ENCODE data around the gene XPO4. TPM values are rescaled to one million over a fixed set of nuclear protein-coding genes. Genes with fewer than 3 reads are reported as not detected.

Gene XPO4
- total RNA-seq, 1 experiment from 2014 or later: 16.2 TPM

DNA sequence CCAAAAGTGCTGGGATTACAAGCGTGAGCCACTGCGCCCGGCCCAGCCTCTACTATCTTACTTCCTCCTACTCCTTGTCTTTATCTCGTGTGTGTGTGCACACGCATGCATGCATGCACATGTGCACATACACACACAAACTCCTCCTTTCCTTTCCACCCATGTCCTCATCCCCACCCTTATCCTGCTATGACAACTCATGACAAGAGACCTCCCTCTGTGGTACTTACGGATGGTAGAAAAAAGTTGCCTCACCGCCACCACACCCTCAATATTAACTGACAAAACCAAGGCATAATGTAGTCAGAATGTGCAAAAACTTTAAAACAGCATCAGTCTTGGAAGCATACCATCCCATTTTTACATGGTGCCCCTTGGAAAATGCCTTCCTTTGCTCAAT lies 112.9 kb downstream of the XPO4 start:
- no peak overlapping the region for H3K27ac ChIP-seq (ENCODE audit: low read length)
- H3K4me1 ChIP-seq (ENCODE audit: control insufficient read depth, insufficient read depth, low read length): no peaks in the 10 kb centered on the region
- H3K9me3 ChIP-seq (ENCODE audit: control insufficient read depth, insufficient read depth, low read depth, low read length): no peaks in the 10 kb centered on the region
- ChIA-PET CTCF (no interaction called here), POLR2A (no interaction called here)
- H3K36me3 ChIP-seq (ENCODE audit: control insufficient read depth, insufficient read depth, low read length): 0 out of 2 replicates have a peak, but pooled peaks cover 3% of the 10 kb centered on the region
- no peak overlapping the region for H3K4me3 ChIP-seq (ENCODE audit: low read depth in 2 of 2, low read length in 2 of 2)
- no TSS peak for BruUV-seq (replicated peaks)
- no peak for DNase-seq (ENCODE audit: low read depth, low spot score)
- H3K27me3 ChIP-seq (ENCODE audit: control insufficient read depth, insufficient read depth, low read length): no peaks in the 10 kb centered on the region
- no peak for ATAC-seq
- TF ChIP-seq TCF7L2 (IDR thresholded peaks at IDR 0.05; ENCODE audit: low read depth, low read length) (no peak), POLR2AphosphoS5 (IDR thresholded peaks at IDR 0.05; ENCODE audit: low read depth, low read length) (no peak), SIN3A (IDR thresholded peaks at IDR 0.05; ENCODE audit: borderline replicate concordance, insufficient read depth, low read depth, low read length) (no peak)
- TF ChIP-seq, protein P1, sequence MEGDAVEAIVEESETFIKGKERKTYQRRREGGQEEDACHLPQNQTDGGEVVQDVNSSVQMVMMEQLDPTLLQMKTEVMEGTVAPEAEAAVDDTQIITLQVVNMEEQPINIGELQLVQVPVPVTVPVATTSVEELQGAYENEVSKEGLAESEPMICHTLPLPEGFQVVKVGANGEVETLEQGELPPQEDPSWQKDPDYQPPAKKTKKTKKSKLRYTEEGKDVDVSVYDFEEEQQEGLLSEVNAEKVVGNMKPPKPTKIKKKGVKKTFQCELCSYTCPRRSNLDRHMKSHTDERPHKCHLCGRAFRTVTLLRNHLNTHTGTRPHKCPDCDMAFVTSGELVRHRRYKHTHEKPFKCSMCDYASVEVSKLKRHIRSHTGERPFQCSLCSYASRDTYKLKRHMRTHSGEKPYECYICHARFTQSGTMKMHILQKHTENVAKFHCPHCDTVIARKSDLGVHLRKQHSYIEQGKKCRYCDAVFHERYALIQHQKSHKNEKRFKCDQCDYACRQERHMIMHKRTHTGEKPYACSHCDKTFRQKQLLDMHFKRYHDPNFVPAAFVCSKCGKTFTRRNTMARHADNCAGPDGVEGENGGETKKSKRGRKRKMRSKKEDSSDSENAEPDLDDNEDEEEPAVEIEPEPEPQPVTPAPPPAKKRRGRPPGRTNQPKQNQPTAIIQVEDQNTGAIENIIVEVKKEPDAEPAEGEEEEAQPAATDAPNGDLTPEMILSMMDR (IDR thresholded peaks at IDR 0.05): no peak
- TF ChIP-seq, protein P2, sequence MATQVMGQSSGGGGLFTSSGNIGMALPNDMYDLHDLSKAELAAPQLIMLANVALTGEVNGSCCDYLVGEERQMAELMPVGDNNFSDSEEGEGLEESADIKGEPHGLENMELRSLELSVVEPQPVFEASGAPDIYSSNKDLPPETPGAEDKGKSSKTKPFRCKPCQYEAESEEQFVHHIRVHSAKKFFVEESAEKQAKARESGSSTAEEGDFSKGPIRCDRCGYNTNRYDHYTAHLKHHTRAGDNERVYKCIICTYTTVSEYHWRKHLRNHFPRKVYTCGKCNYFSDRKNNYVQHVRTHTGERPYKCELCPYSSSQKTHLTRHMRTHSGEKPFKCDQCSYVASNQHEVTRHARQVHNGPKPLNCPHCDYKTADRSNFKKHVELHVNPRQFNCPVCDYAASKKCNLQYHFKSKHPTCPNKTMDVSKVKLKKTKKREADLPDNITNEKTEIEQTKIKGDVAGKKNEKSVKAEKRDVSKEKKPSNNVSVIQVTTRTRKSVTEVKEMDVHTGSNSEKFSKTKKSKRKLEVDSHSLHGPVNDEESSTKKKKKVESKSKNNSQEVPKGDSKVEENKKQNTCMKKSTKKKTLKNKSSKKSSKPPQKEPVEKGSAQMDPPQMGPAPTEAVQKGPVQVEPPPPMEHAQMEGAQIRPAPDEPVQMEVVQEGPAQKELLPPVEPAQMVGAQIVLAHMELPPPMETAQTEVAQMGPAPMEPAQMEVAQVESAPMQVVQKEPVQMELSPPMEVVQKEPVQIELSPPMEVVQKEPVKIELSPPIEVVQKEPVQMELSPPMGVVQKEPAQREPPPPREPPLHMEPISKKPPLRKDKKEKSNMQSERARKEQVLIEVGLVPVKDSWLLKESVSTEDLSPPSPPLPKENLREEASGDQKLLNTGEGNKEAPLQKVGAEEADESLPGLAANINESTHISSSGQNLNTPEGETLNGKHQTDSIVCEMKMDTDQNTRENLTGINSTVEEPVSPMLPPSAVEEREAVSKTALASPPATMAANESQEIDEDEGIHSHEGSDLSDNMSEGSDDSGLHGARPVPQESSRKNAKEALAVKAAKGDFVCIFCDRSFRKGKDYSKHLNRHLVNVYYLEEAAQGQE (IDR thresholded peaks at IDR 0.05; ENCODE audit: insufficient read depth in 1 of 2, low read depth in 2 of 2, low read length in 1 of 2): no peak
- intact Hi-C loops (cut with micrococcal nuclease; ENCODE audit: unreplicated experiment) (no loop called here), in situ Hi-C loops (cut with HindIII; ENCODE audit: low pct_unique_long_range_greater_than_20kb, low sequenced_read_pairs) (no loop called here)

DNA sequence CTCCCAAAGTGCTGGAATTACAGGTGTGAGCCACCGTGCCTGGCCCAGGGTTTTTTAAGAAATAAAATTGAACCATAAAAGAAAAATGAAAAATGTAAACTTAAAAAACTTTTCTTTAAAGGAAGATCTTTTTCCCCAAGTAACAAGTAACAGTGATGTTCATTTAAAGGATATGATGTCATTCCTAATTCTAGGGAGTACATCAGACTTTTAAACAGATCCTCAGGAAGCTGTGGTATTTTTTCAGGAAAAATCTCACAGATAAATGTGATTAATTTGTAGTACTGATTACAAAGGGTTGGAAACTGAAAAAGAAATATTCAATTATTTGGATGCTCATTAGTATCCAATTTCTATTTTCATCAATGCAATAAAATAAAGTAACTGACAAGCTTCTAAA lies 114.2 kb downstream of the XPO4 start:
- Histone ChIP-seq H3K4me3 (ENCODE audit: low read depth in 2 of 2, low read length in 2 of 2) (no peak overlapping the region), H3K9me3 (ENCODE audit: control insufficient read depth, insufficient read depth, low read depth, low read length) (no peaks in the 10 kb centered on the region), H3K4me1 (ENCODE audit: control insufficient read depth, insufficient read depth, low read length) (no peaks in the 10 kb centered on the region), H3K36me3 (ENCODE audit: control insufficient read depth, insufficient read depth, low read length) (peaks cover 3% of the 10 kb centered on the region; the same call in 1 of the 2 replicates), H3K27ac (ENCODE audit: low read length) (no peak overlapping the region), H3K27me3 (ENCODE audit: control insufficient read depth, insufficient read depth, low read length) (no peaks in the 10 kb centered on the region)
- intact Hi-C loops (cut with micrococcal nuclease; ENCODE audit: unreplicated experiment) (no loop called here), in situ Hi-C loops (cut with HindIII; ENCODE audit: low pct_unique_long_range_greater_than_20kb, low sequenced_read_pairs) (no loop called here)
- ATAC-seq (no peak), DNase-seq (ENCODE audit: low read depth, low spot score) (no peak)
- ChIA-PET CTCF (no interaction called here), POLR2A (no interaction called here)
- BruUV-seq (replicated peaks): no TSS peak
- TF ChIP-seq, protein P2 (IDR thresholded peaks at IDR 0.05; ENCODE audit: insufficient read depth in 1 of 2, low read depth in 2 of 2, low read length in 1 of 2): no peak
- TF ChIP-seq, protein P1 (IDR thresholded peaks at IDR 0.05): no peak
- TF ChIP-seq POLR2AphosphoS5 (IDR thresholded peaks at IDR 0.05; ENCODE audit: low read depth, low read length) (no peak), SIN3A (IDR thresholded peaks at IDR 0.05; ENCODE audit: borderline replicate concordance, insufficient read depth, low read depth, low read length) (no peak), TCF7L2 (IDR thresholded peaks at IDR 0.05; ENCODE audit: low read depth, low read length) (no peak)

All from Panc1 (cell line).